Ascending aorta (tissue), 2 donors: ENCODE measurements around the gene SLCO3A1. TPM values are rescaled to one million over a fixed set of nuclear protein-coding genes. Genes with fewer than 3 reads are reported as not detected.

Experiments used
- DNase-seq, 2 donors: peaks; one replicate each; pipeline ENCODE4 v3.0.0-alpha.2; 2019; ENCODE audit warnings: low spot score in 2 of 2
- H3K27ac ChIP-seq, 2 donors: fragments of 200-600 bp; sonication (generic); one replicate each; pipeline ENCODE4 v1.5.1; 2016 to 2017; ENCODE audit warnings: mild to moderate bottlenecking in 1 of 2
- H3K27me3 ChIP-seq: fragments of 200-600 bp; sonication (generic); one replicate; pipeline ENCODE4 v1.5.1; 2017
- H3K36me3 ChIP-seq, 2 donors: fragments of 200-600 bp; sonication (generic); one replicate each; pipeline ENCODE4 v1.5.1; 2016
- H3K4me1 ChIP-seq, 2 donors: fragments of 200-600 bp; sonication (generic); one replicate each; pipeline ENCODE4 v1.5.1; 2016 to 2017; ENCODE audit warnings: mild to moderate bottlenecking in 1 of 2
- H3K4me3 ChIP-seq, 2 donors: fragments of 200-600 bp; sonication (generic); one replicate each; pipeline ENCODE4 v1.5.1; 2016 to 2017; ENCODE audit warnings: mild to moderate bottlenecking in 1 of 2
- H3K9me3 ChIP-seq, 2 donors: fragments of 200-600 bp; sonication (generic); one replicate each; pipeline ENCODE4 v1.5.1; 2016
- intact Hi-C: fragments of 100-400 bp; cut with DNase I; formaldehyde crosslinking; loops from one replicate; pipeline ENCODE4 v1.15.1; 2023
- total RNA-seq: library from RNA; depleted of rRNA; stranded (reverse); fragments of >200 nt; gene quantifications from one replicate; pipeline ENCODE4 v1.1.0, GENCODE V29; 2016
- TF ChIP-seq, protein P1 (sequence below), 3 experiments: fragments of 200-600 bp in 2 of 3; fragments of 450-650 bp in 1 of 3; sonication (generic) in 2 of 3; IDR thresholded peaks; one replicate each; pipeline ENCODE4 v1.5.1; 2016 to 2019; ENCODE audit warnings: antibody characterized with exemption in 3 of 3, mild to moderate bottlenecking in 1 of 3, moderate library complexity in 1 of 3

Gene SLCO3A1
- total RNA-seq, 1 donor from 2014 or later: 53.2 TPM

DNA sequence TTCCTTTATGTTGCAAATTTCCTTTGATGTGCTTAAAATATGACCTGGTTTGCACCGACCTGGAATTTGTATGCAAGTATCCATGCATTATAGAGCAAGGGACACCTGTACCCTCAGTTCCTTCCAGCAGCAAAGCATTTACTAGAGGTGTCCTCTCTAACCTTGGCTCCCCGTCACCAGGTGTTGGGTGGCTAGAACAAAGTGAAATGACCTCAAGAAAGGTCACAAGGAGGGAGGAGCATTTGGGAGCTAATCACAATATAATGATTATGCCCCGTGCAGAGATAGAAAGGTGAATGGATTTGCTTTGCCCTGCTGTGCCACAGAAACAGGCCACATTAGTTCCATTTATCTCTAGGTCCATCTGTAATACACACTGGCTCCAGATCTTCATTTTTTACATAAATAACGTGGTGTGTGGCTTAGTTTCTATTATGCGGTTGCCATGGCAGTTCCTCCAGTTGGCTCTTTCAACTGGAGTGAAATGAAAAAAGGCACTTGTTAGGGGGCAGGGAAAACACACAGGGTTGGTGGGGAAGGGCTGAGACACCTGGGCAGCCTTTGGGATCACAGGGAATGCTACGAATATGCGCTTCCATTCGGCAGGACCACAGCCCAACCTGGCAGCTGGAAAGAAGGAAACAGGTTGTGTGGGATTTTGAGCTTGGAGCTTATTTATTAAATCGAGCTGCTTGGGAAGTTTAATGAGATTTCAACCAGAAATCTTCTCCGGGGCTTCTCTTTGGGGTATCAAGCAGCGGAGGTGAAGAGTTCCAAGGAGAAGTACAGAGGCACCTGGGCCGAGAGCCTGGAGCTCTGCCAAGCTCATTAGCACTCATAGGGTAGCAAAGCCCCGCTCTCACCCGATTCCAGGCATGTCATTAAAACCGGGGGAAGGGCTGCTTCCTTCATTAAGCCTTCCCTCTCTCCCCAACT is 306.7 kb downstream of the SLCO3A1 start:
- H3K27ac ChIP-seq: no peak overlapping the region
- intact Hi-C loops: no loop called here
- H3K9me3 ChIP-seq: no peaks in the 10 kb centered on the region
- DNase-seq: no peak
- TF ChIP-seq, protein P1, sequence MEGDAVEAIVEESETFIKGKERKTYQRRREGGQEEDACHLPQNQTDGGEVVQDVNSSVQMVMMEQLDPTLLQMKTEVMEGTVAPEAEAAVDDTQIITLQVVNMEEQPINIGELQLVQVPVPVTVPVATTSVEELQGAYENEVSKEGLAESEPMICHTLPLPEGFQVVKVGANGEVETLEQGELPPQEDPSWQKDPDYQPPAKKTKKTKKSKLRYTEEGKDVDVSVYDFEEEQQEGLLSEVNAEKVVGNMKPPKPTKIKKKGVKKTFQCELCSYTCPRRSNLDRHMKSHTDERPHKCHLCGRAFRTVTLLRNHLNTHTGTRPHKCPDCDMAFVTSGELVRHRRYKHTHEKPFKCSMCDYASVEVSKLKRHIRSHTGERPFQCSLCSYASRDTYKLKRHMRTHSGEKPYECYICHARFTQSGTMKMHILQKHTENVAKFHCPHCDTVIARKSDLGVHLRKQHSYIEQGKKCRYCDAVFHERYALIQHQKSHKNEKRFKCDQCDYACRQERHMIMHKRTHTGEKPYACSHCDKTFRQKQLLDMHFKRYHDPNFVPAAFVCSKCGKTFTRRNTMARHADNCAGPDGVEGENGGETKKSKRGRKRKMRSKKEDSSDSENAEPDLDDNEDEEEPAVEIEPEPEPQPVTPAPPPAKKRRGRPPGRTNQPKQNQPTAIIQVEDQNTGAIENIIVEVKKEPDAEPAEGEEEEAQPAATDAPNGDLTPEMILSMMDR (IDR thresholded peaks at IDR 0.05): no peak
- H3K4me1 ChIP-seq: no peaks in the 10 kb centered on the region
- no peak overlapping the region for H3K4me3 ChIP-seq
- peaks cover 10 to 32% of the 10 kb centered on the region in 2 donors for H3K36me3 ChIP-seq
- no peaks in the 10 kb centered on the region for H3K27me3 ChIP-seq

- TF ChIP-seq, protein P1 (IDR thresholded peaks at IDR 0.05): no peak
- Histone ChIP-seq H3K27ac (no peak overlapping the region), H3K9me3 (no peaks in the 10 kb centered on the region), H3K4me1 (no peaks in the 10 kb centered on the region), H3K4me3 (no peak overlapping the region), H3K27me3 (no peaks in the 10 kb centered on the region), H3K36me3 (peaks cover 10 to 30% of the 10 kb centered on the region in 2 donors)
- intact Hi-C loops: no loop called here
- no peak for DNase-seq
These were observed 307.6 kb downstream of the SLCO3A1 start for GRCh38 chr15:92161039-92161670.

DNA sequence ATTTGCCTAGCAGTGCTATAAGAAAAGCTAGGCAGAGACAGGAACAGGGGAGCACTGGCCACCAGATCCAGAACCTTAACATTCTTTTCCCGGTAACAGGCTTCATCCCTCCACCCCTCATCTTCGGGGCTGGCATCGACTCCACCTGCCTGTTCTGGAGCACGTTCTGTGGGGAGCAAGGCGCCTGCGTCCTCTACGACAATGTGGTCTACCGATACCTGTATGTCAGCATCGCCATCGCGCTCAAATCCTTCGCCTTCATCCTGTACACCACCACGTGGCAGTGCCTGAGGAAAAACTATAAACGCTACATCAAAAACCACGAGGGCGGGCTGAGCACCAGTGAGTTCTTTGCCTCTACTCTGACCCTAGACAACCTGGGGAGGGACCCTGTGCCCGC is 309.1 kb downstream of the SLCO3A1 start:
- peaks cover 10 to 28% of the 10 kb centered on the region in 2 donors for H3K36me3 ChIP-seq
- DNase-seq: no peak
- no peak overlapping the region for H3K4me3 ChIP-seq
- TF ChIP-seq, protein P1 (IDR thresholded peaks at IDR 0.05): no peak
- no peaks in the 10 kb centered on the region for H3K9me3 ChIP-seq
- intact Hi-C loops: no loop called here
- H3K27me3 ChIP-seq: no peaks in the 10 kb centered on the region
- no peak overlapping the region for H3K27ac ChIP-seq
- H3K4me1 ChIP-seq: no peaks in the 10 kb centered on the region

- TF ChIP-seq, protein P1 (IDR thresholded peaks at IDR 0.05): no peak
- intact Hi-C loops: no loop called here
- no peak for DNase-seq
- no peaks in the 10 kb centered on the region for H3K9me3 ChIP-seq
- H3K4me1 ChIP-seq: no peaks in the 10 kb centered on the region
- no peaks in the 10 kb centered on the region for H3K27me3 ChIP-seq
- H3K36me3 ChIP-seq: peaks cover 10 to 26% of the 10 kb centered on the region in 2 donors
- no peak overlapping the region for H3K27ac ChIP-seq
- H3K4me3 ChIP-seq: no peak overlapping the region
These were observed 310.1 kb downstream of the SLCO3A1 start for GRCh38 chr15:92163641-92164040.

DNA sequence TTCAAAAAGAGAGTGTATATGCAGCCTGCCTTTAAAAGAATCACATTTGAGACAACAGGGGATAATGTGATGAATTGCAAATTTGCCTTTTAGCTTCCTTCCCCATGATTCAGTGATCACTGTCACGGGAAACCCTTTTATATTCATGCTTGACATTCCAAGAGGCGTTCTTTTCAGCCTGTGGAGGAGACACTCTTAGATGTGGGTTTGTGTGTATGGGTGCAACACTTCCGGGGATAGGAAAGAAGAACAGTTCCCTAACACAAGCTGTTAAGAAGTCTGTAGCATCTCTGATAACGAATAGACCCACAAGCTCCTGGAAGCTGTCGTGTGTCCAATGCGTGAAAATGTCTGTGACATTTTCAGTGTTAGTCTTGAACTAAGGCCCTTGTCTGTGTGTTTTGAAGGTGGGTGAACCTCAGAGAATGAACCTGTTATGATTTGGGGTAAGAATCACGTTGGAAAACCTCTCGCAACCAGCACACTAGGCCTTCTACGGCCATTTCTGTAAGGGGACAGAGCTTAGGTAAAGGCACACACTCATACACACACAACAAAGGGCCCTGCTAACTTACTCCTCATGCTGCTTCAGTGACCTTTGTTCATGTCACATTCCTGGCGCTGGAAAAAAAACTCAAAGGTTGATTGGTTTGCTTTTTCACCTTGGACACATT is 311.0 kb downstream of the SLCO3A1 start:
- no peak for DNase-seq
- Histone ChIP-seq H3K27me3 (no peaks in the 10 kb centered on the region), H3K36me3 (peaks cover 10 to 26% of the 10 kb centered on the region in 2 donors), H3K27ac (no peak overlapping the region), H3K4me1 (no peaks in the 10 kb centered on the region), H3K4me3 (no peak overlapping the region), H3K9me3 (no peaks in the 10 kb centered on the region)
- intact Hi-C loops: no loop called here
- TF ChIP-seq, protein P1 (IDR thresholded peaks at IDR 0.05): no peak
